Smooth muscle cell (in vitro differentiated cells): ENCODE results near the gene CLEC5A. TPM values are rescaled to one million over a fixed set of nuclear protein-coding genes. Genes with fewer than 3 reads are reported as not detected.

Experiments used
- polyA plus RNA-seq: library from polyadenylated mRNA; unstranded; fragments of >200 nt; fragmentation: Nextera tagmentation; extraction: Ambion mirVana; gene quantifications from 2 replicates; pipeline ENCODE4 v1.2.1, GENCODE V29; 2016
- total RNA-seq: library from RNA; depleted of rRNA; stranded (reverse); fragments of >200 nt; gene quantifications from 2 replicates; pipeline ENCODE4 v1.2.3, GENCODE V29; 2014

The CLEC5A gene
- total and polyA plus RNA-seq, 2 experiments from 2014 or later, result not detected

Other genes starting within 250 kb of the CLEC5A start
- 9.3 and 10.3 TPM in 2 replicates for gene DENND11, start 244.8 kb downstream of the CLEC5A start, total RNA-seq
- gene DENND11, start 244.8 kb downstream of the CLEC5A start, polyA plus RNA-seq, result 3.2 and 3.7 TPM in 2 replicates
- gene WEE2, start 238.6 kb downstream of the CLEC5A start, total RNA-seq, result not detected in 2 replicates
- not detected in 2 replicates for gene WEE2, start 238.6 kb downstream of the CLEC5A start, polyA plus RNA-seq
- gene SSBP1, start 208.6 kb downstream of the CLEC5A start, total RNA-seq, result 178 and 255 TPM in 2 replicates
- gene SSBP1, start 208.6 kb downstream of the CLEC5A start, polyA plus RNA-seq, result 202 and 225 TPM in 2 replicates
- 0.40 and 0.54 TPM in 2 replicates for gene TAS2R3, start 182.9 kb downstream of the CLEC5A start, total RNA-seq
- gene TAS2R3, start 182.9 kb downstream of the CLEC5A start, polyA plus RNA-seq, result not detected in 2 replicates
- 1.1 and 1.3 TPM in 2 replicates for gene TAS2R4, start 170.3 kb downstream of the CLEC5A start, total RNA-seq
- 0.52 TPM in 1 of 2 replicates, not detected in the other for gene TAS2R4, start 170.3 kb downstream of the CLEC5A start, polyA plus RNA-seq
- gene TAS2R5, start 156.8 kb downstream of the CLEC5A start, total RNA-seq, result 0.36 and 3.1 TPM in 2 replicates
- not detected in 2 replicates for gene TAS2R5, start 156.8 kb downstream of the CLEC5A start, polyA plus RNA-seq
- gene PRSS37, start 105.5 kb downstream of the CLEC5A start, total RNA-seq, result not detected in 2 replicates
- gene PRSS37, start 105.5 kb downstream of the CLEC5A start, polyA plus RNA-seq, result not detected in 2 replicates
- 0.27 TPM in 1 of 2 replicates, not detected in the other for gene OR9A4, start 30.6 kb downstream of the CLEC5A start, total RNA-seq
- gene OR9A4, start 30.6 kb downstream of the CLEC5A start, polyA plus RNA-seq, result not detected in 2 replicates
- gene TAS2R38, start 26.8 kb upstream of the CLEC5A start, total RNA-seq, result not detected in 2 replicates
- not detected in 2 replicates for gene TAS2R38, start 26.8 kb upstream of the CLEC5A start, polyA plus RNA-seq
- 0.13 and 0.63 TPM in 2 replicates for gene MGAM, start 48.9 kb upstream of the CLEC5A start, total RNA-seq
- 0.03 TPM in 1 of 2 replicates, not detected in the other for gene MGAM, start 48.9 kb upstream of the CLEC5A start, polyA plus RNA-seq
- gene MGAM2, start 164.7 kb upstream of the CLEC5A start, total RNA-seq, result not detected in 2 replicates
- not detected in 2 replicates for gene MGAM2, start 164.7 kb upstream of the CLEC5A start, polyA plus RNA-seq